RWPE2 (cell line): ENCODE measurements around the gene TMEM229A.

Source experiments
- ATAC-seq: fragments of 200-7000 bp; cut with Tn5 transposase; 3 replicates; pipeline ENCODE4 v1.9.1; 2021; ENCODE audit warnings: low read depth
- DNase-seq: peaks from one replicate; pipeline ENCODE4 v3.0.0-alpha.2; 2020; ENCODE audit warnings: low spot score
- H3K27ac ChIP-seq: fragments of 450-650 bp; 2 replicates; pipeline ENCODE4 v1.5.1; 2017; ENCODE audit warnings: mild to moderate bottlenecking; ENCODE audit not compliant: poor library complexity, severe bottlenecking
- H3K27me3 ChIP-seq: fragments of 250-450 bp; sonication (Bioruptor Pico); 2 replicates; pipeline ENCODE4 v1.5.1; 2021; ENCODE audit warnings: mild to moderate bottlenecking, moderate library complexity; ENCODE audit not compliant: insufficient read depth, poor library complexity, severe bottlenecking
- H3K36me3 ChIP-seq: fragments of 250-450 bp; sonication (Bioruptor Pico); 2 replicates; pipeline ENCODE4 v1.5.1; 2020; ENCODE audit warnings: low read depth, mild to moderate bottlenecking, moderate library complexity
- H3K4me1 ChIP-seq: fragments of 250-450 bp; sonication (Bioruptor Pico); 2 replicates; pipeline ENCODE4 v1.5.1; 2021; ENCODE audit warnings: mild to moderate bottlenecking, moderate library complexity; ENCODE audit not compliant: insufficient read depth, poor library complexity, severe bottlenecking
- H3K4me3 ChIP-seq: fragments of 250-450 bp; sonication (Bioruptor Pico); 2 replicates; pipeline ENCODE4 v1.5.1; 2021; ENCODE audit warnings: mild to moderate bottlenecking, moderate library complexity; ENCODE audit not compliant: severe bottlenecking
- H3K9me3 ChIP-seq: fragments of 250-450 bp; sonication (Bioruptor Pico); 2 replicates; pipeline ENCODE4 v1.5.1; 2021; ENCODE audit warnings: mild to moderate bottlenecking, moderate library complexity; ENCODE audit not compliant: severe bottlenecking
- TF ChIP-seq, protein P1 (sequence below): fragments of 450-650 bp; IDR thresholded peaks from one replicate; pipeline ENCODE4 v1.5.1; 2017; ENCODE audit warnings: mild to moderate bottlenecking, moderate library complexity; ENCODE audit not compliant: poor library complexity, severe bottlenecking

Gene TMEM229A

DNA sequence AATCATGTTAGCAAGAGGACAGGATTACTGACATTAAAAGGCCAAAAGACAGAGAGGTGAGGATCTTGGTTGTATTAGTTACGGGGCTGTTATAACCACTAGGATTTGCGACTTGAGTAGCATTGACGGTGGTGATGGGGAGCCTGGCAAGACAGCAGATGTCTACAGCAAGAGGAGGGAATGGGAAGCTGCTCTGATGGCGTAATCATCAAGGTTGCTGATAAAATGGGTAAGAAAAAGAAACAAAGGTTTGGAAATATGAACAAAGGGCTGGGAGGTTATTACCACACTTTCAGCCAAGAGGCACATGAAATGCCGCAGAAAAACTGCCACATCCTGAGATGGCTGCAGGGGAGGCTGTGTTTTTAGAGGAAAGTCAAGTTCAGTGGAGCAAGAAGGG, 33.9 kb downstream of the TMEM229A start:
- H3K27me3 ChIP-seq = no peaks in the 10 kb centered on the region
- H3K9me3 ChIP-seq = no peaks in the 10 kb centered on the region
- no peak overlapping the region for H3K27ac ChIP-seq
- no peak overlapping the region for H3K4me3 ChIP-seq
- no peaks in the 10 kb centered on the region for H3K36me3 ChIP-seq
- ATAC-seq (no peak), DNase-seq (no peak)
- TF ChIP-seq, protein P1, sequence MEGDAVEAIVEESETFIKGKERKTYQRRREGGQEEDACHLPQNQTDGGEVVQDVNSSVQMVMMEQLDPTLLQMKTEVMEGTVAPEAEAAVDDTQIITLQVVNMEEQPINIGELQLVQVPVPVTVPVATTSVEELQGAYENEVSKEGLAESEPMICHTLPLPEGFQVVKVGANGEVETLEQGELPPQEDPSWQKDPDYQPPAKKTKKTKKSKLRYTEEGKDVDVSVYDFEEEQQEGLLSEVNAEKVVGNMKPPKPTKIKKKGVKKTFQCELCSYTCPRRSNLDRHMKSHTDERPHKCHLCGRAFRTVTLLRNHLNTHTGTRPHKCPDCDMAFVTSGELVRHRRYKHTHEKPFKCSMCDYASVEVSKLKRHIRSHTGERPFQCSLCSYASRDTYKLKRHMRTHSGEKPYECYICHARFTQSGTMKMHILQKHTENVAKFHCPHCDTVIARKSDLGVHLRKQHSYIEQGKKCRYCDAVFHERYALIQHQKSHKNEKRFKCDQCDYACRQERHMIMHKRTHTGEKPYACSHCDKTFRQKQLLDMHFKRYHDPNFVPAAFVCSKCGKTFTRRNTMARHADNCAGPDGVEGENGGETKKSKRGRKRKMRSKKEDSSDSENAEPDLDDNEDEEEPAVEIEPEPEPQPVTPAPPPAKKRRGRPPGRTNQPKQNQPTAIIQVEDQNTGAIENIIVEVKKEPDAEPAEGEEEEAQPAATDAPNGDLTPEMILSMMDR = no peak
- H3K4me1 ChIP-seq = no peaks in the 10 kb centered on the region

DNA sequence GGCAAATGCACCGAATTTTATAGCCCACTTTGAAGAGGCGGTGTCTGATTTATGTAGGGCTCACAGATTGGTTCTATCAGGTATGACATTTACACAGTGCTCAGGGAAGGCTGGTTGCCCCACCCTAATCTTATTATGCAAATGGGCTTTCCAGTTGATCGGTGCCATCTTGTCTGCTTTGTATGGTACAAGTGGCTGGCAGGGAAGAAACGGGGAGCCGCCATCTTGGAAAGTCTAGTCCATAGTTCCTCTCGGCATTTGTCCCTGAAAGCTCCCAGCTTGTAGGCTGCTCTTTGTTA, 36.6 kb downstream of the TMEM229A start:
- TF ChIP-seq, protein P1 = no peak
- no peak for ATAC-seq

DNA sequence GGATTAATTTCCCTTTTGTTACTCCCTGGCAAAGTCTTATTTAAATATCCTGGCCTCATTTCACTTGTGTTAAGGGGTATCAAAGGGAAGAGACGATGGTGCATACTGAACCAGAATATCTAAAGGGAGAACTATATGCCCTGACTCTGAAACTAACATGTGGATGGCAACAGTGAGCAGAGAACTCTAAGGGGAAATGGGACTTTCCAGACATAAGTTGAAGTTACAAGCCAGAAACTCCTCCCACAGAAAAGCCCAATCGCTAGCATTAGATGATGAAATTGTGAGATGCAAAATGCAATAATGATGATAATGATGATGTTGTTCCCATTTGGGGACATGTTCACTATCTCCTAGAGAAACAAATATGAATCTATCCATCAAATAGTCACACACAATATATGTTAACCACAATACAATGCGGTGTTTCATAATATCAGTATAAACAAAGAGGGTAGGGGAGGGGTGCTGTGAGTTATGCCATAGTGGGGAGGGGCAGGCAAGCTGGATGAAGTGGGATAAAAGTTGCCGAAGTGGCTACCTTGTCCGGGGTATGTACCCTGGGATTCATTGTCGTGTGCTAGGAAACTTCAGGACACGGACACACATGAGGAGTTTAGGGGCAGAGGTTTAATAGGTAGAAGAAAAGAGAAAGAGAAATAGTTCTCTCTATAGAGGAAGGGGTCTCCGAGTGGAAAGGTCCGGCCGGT, 37.1 kb downstream of the TMEM229A start:
- DNase-seq = no peak
- no peaks in the 10 kb centered on the region for H3K36me3 ChIP-seq
- no peaks in the 10 kb centered on the region for H3K4me1 ChIP-seq
- no peaks in the 10 kb centered on the region for H3K9me3 ChIP-seq
- ATAC-seq = no peak
- H3K27ac ChIP-seq = no peak overlapping the region
- no peak overlapping the region for H3K4me3 ChIP-seq
- TF ChIP-seq, protein P1 = no peak
- no peaks in the 10 kb centered on the region for H3K27me3 ChIP-seq

More for the DNA sequence above, 36.6 kb downstream of the TMEM229A start:
- Histone ChIP-seq H3K9me3 (no peaks in the 10 kb centered on the region), H3K27ac (no peak overlapping the region), H3K4me3 (no peak overlapping the region), H3K27me3 (no peaks in the 10 kb centered on the region), H3K36me3 (no peaks in the 10 kb centered on the region), H3K4me1 (no peaks in the 10 kb centered on the region)
- DNase-seq = no peak

DNA sequence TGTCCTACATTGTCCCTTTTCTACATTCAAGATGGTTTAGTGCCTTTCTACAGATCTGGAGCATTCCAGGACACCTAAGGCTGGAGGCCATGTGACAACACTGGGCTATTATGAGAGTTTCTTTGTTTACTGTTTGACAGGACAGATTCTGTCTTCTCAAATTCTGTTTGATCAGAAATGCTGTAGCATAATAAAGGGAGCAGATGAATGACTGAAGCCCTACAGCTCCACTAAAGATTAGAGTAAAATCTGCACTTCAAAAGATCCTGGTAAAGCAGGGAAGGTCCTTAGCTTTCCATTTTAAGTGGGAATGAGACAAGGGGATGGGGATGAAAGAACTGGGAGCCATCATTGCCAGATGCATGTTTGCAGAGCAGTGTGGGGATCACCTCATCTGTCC, 38.4 kb downstream of the TMEM229A start:
- TF ChIP-seq, protein P1 = no peak
- DNase-seq (no peak), ATAC-seq (no peak)
- Histone ChIP-seq H3K4me1 (no peaks in the 10 kb centered on the region), H3K27ac (no peak overlapping the region), H3K36me3 (no peaks in the 10 kb centered on the region), H3K4me3 (no peak overlapping the region), H3K27me3 (no peaks in the 10 kb centered on the region), H3K9me3 (no peaks in the 10 kb centered on the region)

DNA sequence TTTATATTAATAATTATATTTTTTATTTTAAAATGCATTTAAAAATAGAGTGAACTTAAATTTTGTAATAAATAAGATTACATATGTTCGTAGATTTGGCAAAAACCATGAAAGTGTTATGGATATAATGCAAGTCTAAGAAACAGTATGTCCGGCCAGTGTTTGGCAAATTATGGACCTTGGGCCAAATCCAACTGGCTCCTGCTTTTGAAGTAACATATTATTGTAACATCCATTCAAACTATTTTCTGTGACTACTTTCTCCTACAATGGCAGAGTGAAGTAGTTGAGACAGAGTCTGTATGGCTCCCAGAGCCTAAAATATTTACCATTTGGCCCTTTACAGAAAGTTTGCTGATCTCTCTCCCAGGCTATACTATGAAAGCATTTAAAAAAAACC, 38.9 kb downstream of the TMEM229A start:
- H3K4me1 ChIP-seq = no peaks in the 10 kb centered on the region
- no peaks in the 10 kb centered on the region for H3K27me3 ChIP-seq
- DNase-seq (no peak), ATAC-seq (no peak)
- H3K4me3 ChIP-seq = no peak overlapping the region
- H3K27ac ChIP-seq = no peak overlapping the region
- TF ChIP-seq, protein P1 = no peak
- H3K36me3 ChIP-seq = no peaks in the 10 kb centered on the region
- H3K9me3 ChIP-seq = no peaks in the 10 kb centered on the region
